ENCODE measurements around the gene GNG12. TPM values are rescaled to one million over a fixed set of nuclear protein-coding genes. Genes with fewer than 3 reads are reported as not detected.

The GNG12 gene
- total RNA-seq, 1 experiment from 2014 or later, result 23.7 TPM

DNA sequence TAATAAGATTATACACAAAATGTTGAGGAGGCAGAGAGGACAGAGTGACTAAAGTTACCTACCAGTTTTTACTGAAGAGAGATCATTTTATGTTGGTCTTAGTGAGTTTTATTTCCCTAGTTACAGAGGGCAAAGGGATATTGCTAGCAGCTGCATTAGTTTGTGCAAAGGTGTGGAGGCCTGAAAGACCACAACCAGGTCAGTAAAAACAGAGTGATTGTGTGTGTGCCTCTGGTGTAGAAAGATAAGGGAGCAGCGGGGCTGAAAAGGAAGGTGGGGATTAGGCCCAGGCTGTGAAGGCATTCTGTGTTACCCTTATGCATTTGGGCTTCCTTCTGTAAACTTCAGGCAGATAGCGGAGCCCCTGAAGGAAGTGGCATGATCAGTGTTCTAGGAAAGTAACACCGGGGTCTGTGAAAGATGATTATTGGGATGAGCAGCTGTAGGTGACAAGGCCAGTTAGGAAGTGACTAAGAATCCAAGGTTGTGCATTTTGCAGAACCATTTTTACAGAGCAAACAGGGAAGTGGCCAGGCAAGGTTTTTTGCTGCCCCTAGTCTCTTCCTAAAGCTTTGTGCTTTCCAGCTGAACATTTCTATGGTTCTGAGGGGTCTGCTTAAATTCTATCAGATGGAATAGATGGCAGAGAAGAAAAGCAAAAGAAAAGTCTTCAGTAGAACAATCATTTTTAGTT, 144.6 kb downstream of the GNG12 start:
- peaks cover 25% of the 10 kb centered on the region for H3K4me1 Mint-ChIP-seq
- no peak overlapping the region for H3K4me3 Mint-ChIP-seq
- no peaks in the 10 kb centered on the region for H3K27me3 Mint-ChIP-seq (ENCODE audit: low read depth)
- DNase-seq (ENCODE audit: low spot score) (no peak), ATAC-seq (no peak)
- H3K27ac Mint-ChIP-seq, result peak overlapping the region; percentile 70
- H3K9me3 Mint-ChIP-seq, result no peaks in the 10 kb centered on the region
- TF ChIP-seq, protein P1, sequence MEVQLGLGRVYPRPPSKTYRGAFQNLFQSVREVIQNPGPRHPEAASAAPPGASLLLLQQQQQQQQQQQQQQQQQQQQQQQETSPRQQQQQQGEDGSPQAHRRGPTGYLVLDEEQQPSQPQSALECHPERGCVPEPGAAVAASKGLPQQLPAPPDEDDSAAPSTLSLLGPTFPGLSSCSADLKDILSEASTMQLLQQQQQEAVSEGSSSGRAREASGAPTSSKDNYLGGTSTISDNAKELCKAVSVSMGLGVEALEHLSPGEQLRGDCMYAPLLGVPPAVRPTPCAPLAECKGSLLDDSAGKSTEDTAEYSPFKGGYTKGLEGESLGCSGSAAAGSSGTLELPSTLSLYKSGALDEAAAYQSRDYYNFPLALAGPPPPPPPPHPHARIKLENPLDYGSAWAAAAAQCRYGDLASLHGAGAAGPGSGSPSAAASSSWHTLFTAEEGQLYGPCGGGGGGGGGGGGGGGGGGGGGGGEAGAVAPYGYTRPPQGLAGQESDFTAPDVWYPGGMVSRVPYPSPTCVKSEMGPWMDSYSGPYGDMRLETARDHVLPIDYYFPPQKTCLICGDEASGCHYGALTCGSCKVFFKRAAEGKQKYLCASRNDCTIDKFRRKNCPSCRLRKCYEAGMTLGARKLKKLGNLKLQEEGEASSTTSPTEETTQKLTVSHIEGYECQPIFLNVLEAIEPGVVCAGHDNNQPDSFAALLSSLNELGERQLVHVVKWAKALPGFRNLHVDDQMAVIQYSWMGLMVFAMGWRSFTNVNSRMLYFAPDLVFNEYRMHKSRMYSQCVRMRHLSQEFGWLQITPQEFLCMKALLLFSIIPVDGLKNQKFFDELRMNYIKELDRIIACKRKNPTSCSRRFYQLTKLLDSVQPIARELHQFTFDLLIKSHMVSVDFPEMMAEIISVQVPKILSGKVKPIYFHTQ (CRISPR knock-in tag; IDR thresholded peaks at IDR 0.05), result no peak; the same call in 1 of the 2 replicates
- TF ChIP-seq, protein P2, sequence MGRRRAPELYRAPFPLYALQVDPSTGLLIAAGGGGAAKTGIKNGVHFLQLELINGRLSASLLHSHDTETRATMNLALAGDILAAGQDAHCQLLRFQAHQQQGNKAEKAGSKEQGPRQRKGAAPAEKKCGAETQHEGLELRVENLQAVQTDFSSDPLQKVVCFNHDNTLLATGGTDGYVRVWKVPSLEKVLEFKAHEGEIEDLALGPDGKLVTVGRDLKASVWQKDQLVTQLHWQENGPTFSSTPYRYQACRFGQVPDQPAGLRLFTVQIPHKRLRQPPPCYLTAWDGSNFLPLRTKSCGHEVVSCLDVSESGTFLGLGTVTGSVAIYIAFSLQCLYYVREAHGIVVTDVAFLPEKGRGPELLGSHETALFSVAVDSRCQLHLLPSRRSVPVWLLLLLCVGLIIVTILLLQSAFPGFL (CRISPR knock-in tag; IDR thresholded peaks at IDR 0.05; ENCODE audit: borderline replicate concordance), result no peak
- TF ChIP-seq, protein P3, sequence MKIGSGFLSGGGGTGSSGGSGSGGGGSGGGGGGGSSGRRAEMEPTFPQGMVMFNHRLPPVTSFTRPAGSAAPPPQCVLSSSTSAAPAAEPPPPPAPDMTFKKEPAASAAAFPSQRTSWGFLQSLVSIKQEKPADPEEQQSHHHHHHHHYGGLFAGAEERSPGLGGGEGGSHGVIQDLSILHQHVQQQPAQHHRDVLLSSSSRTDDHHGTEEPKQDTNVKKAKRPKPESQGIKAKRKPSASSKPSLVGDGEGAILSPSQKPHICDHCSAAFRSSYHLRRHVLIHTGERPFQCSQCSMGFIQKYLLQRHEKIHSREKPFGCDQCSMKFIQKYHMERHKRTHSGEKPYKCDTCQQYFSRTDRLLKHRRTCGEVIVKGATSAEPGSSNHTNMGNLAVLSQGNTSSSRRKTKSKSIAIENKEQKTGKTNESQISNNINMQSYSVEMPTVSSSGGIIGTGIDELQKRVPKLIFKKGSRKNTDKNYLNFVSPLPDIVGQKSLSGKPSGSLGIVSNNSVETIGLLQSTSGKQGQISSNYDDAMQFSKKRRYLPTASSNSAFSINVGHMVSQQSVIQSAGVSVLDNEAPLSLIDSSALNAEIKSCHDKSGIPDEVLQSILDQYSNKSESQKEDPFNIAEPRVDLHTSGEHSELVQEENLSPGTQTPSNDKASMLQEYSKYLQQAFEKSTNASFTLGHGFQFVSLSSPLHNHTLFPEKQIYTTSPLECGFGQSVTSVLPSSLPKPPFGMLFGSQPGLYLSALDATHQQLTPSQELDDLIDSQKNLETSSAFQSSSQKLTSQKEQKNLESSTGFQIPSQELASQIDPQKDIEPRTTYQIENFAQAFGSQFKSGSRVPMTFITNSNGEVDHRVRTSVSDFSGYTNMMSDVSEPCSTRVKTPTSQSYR (CRISPR knock-in tag; IDR thresholded peaks at IDR 0.05), result no peak
- no peak for TF ChIP-seq ZNF263 (CRISPR knock-in tag; IDR thresholded peaks at IDR 0.05; ENCODE audit: low read depth)
- no peak for TF ChIP-seq NFYB (CRISPR knock-in tag; conservative IDR thresholded peaks at IDR 0.05; ENCODE audit: low read depth)
- no peak for TF ChIP-seq PRRX2 (CRISPR knock-in tag; IDR thresholded peaks at IDR 0.05)
- TF ChIP-seq, protein P4, sequence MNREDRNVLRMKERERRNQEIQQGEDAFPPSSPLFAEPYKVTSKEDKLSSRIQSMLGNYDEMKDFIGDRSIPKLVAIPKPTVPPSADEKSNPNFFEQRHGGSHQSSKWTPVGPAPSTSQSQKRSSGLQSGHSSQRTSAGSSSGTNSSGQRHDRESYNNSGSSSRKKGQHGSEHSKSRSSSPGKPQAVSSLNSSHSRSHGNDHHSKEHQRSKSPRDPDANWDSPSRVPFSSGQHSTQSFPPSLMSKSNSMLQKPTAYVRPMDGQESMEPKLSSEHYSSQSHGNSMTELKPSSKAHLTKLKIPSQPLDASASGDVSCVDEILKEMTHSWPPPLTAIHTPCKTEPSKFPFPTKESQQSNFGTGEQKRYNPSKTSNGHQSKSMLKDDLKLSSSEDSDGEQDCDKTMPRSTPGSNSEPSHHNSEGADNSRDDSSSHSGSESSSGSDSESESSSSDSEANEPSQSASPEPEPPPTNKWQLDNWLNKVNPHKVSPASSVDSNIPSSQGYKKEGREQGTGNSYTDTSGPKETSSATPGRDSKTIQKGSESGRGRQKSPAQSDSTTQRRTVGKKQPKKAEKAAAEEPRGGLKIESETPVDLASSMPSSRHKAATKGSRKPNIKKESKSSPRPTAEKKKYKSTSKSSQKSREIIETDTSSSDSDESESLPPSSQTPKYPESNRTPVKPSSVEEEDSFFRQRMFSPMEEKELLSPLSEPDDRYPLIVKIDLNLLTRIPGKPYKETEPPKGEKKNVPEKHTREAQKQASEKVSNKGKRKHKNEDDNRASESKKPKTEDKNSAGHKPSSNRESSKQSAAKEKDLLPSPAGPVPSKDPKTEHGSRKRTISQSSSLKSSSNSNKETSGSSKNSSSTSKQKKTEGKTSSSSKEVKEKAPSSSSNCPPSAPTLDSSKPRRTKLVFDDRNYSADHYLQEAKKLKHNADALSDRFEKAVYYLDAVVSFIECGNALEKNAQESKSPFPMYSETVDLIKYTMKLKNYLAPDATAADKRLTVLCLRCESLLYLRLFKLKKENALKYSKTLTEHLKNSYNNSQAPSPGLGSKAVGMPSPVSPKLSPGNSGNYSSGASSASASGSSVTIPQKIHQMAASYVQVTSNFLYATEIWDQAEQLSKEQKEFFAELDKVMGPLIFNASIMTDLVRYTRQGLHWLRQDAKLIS (CRISPR knock-in tag; IDR thresholded peaks at IDR 0.05; ENCODE audit: borderline replicate concordance), result no peak
- TF ChIP-seq, protein P5, sequence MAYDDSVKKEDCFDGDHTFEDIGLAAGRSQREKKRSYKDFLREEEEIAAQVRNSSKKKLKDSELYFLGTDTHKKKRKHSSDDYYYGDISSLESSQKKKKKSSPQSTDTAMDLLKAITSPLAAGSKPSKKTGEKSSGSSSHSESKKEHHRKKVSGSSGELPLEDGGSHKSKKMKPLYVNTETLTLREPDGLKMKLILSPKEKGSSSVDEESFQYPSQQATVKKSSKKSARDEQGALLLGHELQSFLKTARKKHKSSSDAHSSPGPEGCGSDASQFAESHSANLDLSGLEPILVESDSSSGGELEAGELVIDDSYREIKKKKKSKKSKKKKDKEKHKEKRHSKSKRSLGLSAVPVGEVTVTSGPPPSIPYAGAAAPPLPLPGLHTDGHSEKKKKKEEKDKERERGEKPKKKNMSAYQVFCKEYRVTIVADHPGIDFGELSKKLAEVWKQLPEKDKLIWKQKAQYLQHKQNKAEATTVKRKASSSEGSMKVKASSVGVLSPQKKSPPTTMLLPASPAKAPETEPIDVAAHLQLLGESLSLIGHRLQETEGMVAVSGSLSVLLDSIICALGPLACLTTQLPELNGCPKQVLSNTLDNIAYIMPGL (CRISPR knock-in tag; IDR thresholded peaks at IDR 0.05), result no peak
- TF ChIP-seq GABPB1 (CRISPR knock-in tag; IDR thresholded peaks at IDR 0.05), result no peak
- POLR2A ChIA-PET, result no interaction called here
- H3K36me3 Mint-ChIP-seq, result peaks cover 13% of the 10 kb centered on the region
- CTCF ChIA-PET, result no interaction called here

DNA sequence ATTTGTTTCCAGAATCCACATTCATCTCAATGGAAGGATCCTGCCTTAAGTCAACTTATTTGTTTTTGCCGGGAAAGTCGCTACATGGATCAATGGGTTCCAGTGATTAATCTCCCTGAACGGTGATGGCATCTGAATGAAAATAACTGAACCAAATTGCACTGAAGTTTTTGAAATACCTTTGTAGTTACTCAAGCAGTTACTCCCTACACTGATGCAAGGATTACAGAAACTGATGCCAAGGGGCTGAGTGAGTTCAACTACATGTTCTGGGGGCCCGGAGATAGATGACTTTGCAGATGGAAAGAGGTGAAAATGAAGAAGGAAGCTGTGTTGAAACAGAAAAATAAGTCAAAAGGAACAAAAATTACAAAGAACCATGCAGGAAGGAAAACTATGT, 145.6 kb downstream of the GNG12 start:
- H3K4me3 Mint-ChIP-seq, result peak overlapping the region; percentile 12; the same call in 1 of the 2 replicates
- no peak for DNase-seq (ENCODE audit: low spot score)
- no peaks in the 10 kb centered on the region for H3K9me3 Mint-ChIP-seq
- H3K27ac Mint-ChIP-seq, result peak overlapping the region; percentile 19; the same call in 1 of the 2 replicates
- POLR2A ChIA-PET, result no interaction called here
- peaks cover 13% of the 10 kb centered on the region for H3K36me3 Mint-ChIP-seq
- CTCF ChIA-PET, result no interaction called here
- peaks cover 28% of the 10 kb centered on the region for H3K4me1 Mint-ChIP-seq
- no peaks in the 10 kb centered on the region for H3K27me3 Mint-ChIP-seq (ENCODE audit: low read depth)
- no peak for ATAC-seq
- TF ChIP-seq MYBL2 (CRISPR knock-in tag; IDR thresholded peaks at IDR 0.05) (no peak), ELF4 (CRISPR knock-in tag; IDR thresholded peaks at IDR 0.05; ENCODE audit: low read depth) (no peak), TEAD1 (CRISPR knock-in tag; IDR thresholded peaks at IDR 0.05) (no peak), GRHL2 (CRISPR knock-in tag; IDR thresholded peaks at IDR 0.05; ENCODE audit: insufficient replicate concordance, severe bottlenecking) (no peak), CBFB (CRISPR knock-in tag; IDR thresholded peaks at IDR 0.05; ENCODE audit: low read depth) (no peak), FOXK1 (CRISPR knock-in tag; IDR thresholded peaks at IDR 0.05) (no peak)
- TF ChIP-seq, protein P2 (CRISPR knock-in tag; IDR thresholded peaks at IDR 0.05; ENCODE audit: borderline replicate concordance), result no peak
- TF ChIP-seq, protein P6, sequence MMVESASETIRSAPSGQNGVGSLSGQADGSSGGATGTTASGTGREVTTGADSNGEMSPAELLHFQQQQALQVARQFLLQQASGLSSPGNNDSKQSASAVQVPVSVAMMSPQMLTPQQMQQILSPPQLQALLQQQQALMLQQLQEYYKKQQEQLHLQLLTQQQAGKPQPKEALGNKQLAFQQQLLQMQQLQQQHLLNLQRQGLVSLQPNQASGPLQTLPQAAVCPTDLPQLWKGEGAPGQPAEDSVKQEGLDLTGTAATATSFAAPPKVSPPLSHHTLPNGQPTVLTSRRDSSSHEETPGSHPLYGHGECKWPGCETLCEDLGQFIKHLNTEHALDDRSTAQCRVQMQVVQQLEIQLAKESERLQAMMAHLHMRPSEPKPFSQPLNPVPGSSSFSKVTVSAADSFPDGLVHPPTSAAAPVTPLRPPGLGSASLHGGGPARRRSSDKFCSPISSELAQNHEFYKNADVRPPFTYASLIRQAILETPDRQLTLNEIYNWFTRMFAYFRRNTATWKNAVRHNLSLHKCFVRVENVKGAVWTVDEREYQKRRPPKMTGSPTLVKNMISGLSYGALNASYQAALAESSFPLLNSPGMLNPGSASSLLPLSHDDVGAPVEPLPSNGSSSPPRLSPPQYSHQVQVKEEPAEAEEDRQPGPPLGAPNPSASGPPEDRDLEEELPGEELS (CRISPR knock-in tag; IDR thresholded peaks at IDR 0.05), result no peak
